ENCODE measurements around the gene PPP1R9B. TPM values are rescaled to one million over a fixed set of nuclear protein-coding genes. Genes with fewer than 3 reads are reported as not detected.

The PPP1R9B gene
- total and polyA plus RNA-seq, 4 donors: 0.90 to 26.1 (median 7.1) TPM

DNA sequence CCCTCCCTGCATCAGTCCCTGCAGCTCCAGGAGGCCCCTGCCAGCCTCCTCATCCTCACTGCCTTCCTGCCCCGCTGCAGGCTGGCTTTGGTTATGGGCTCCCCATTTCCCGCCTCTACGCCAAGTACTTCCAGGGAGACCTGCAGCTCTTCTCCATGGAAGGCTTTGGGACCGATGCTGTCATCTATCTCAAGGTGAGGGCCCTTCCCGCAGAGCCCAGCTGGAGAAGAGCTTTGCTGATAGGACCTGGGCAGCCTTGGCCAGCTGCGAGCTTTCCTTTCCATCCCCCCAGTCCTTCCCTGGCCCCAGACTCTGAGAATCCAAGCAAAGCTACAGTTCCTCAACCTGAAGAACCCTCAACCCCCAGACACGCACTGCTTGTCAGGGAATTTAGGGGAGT lies 41.3 kb downstream of the PPP1R9B start (continued):
- TF ChIP-seq FOXA1 (IDR thresholded peaks at IDR 0.05): no peak
- TF ChIP-seq YY1 (IDR thresholded peaks at IDR 0.05): no peak

GRCh38 chr17:50108556-50108955 lies 41.9 kb downstream of the PPP1R9B start:
- WGBS: 92% methylated on average over 9 of the region's 9 CpGs
- no peaks in the 10 kb centered on the region for H3K9me3 ChIP-seq (ENCODE audit: control insufficient read depth in 4 of 4, low read length in 3 of 4)
- no peak overlapping the region for H3K9ac ChIP-seq (ENCODE audit: low read depth in 1 of 2, low read length in 2 of 2)
- DNase-seq (ENCODE audit: low spot score): no peak
- H3K4me3 ChIP-seq (ENCODE audit: low read depth in 1 of 3, low read length in 3 of 3): no peak overlapping the region
- TF ChIP-seq JUND (IDR thresholded peaks at IDR 0.05): no peak
- TF ChIP-seq FOXA2 (IDR thresholded peaks at IDR 0.05): no peak
- no peak for TF ChIP-seq YY1 (IDR thresholded peaks at IDR 0.05)
- peaks cover 0 to 12% (median 9%) of the 10 kb centered on the region in 4 donors for H3K4me1 ChIP-seq (ENCODE audit: control insufficient read depth in 4 of 4, insufficient read depth in 4 of 4, low read length in 3 of 4)
- H3K27ac ChIP-seq (ENCODE audit: low read depth in 1 of 2, low read length in 2 of 2): no peak overlapping the region
- no peaks in the 10 kb centered on the region for H3K27me3 ChIP-seq (ENCODE audit: control insufficient read depth in 4 of 4, insufficient read depth in 4 of 4, low read length in 3 of 4)
- H3K36me3 ChIP-seq (ENCODE audit: control insufficient read depth in 4 of 4, insufficient read depth in 3 of 4, low read depth in 1 of 4, low read length in 3 of 4): peaks cover 17 to 39% (median 25%) of the 10 kb centered on the region in 4 donors

DNA sequence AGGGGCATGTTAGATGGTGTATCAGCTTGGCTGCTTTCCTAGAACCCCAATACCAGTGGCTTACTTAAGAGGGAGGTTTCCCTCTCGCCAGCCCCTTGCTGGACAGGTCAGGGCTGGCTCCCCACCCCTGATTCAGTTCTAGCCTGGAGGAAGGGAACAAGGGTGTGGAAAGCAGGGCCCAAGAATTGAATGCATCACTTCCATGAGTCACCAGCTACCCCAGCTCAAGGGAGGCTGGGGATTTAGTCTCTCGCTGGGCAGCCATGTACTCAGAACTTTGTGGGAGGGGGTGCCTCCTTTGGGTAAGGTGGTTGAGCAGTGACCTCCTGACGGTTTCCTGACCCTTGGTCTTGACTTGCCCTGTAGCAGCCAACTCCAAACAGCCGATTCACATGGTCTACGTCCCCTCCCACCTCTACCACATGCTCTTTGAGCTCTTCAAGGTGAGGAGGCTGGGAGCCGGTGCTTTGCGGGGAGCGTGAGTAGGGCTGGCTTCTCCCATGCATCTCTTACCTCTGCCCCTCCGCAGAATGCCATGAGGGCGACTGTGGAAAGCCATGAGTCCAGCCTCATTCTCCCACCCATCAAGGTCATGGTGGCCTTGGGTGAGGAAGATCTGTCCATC lies 42.6 kb downstream of the PPP1R9B start:
- peaks cover 17 to 39% (median 25%) of the 10 kb centered on the region in 4 donors for H3K36me3 ChIP-seq (ENCODE audit: control insufficient read depth in 4 of 4, insufficient read depth in 3 of 4, low read depth in 1 of 4, low read length in 3 of 4)
- H3K4me3 ChIP-seq (ENCODE audit: low read depth in 1 of 3, low read length in 3 of 3): no peak overlapping the region
- H3K27ac ChIP-seq (ENCODE audit: low read depth in 1 of 2, low read length in 2 of 2): no peak overlapping the region
- no peak for DNase-seq (ENCODE audit: low spot score)
- peaks cover 1 to 16% (median 12%) of the 10 kb centered on the region in 4 donors for H3K4me1 ChIP-seq (ENCODE audit: control insufficient read depth in 4 of 4, insufficient read depth in 4 of 4, low read length in 3 of 4)
- 90% methylated on average over 10 of the region's 10 CpGs for WGBS
- no peaks in the 10 kb centered on the region for H3K9me3 ChIP-seq (ENCODE audit: control insufficient read depth in 4 of 4, low read length in 3 of 4)
- no peaks in the 10 kb centered on the region for H3K27me3 ChIP-seq (ENCODE audit: control insufficient read depth in 4 of 4, insufficient read depth in 4 of 4, low read length in 3 of 4)
- TF ChIP-seq REST (IDR thresholded peaks at IDR 0.05) (no peak), JUND (IDR thresholded peaks at IDR 0.05) (no peak), HNF4A (conservative IDR thresholded peaks at IDR 0.05) (no peak), NR2F2 (IDR thresholded peaks at IDR 0.05) (no peak), ATF3 (IDR thresholded peaks at IDR 0.05) (no peak), SP1 (IDR thresholded peaks at IDR 0.05) (no peak), CTCF (IDR thresholded peaks at IDR 0.05; ENCODE audit: low read depth, low read length, missing input control) (no peak), YY1 (IDR thresholded peaks at IDR 0.05) (no peak), TAF1 (conservative IDR thresholded peaks at IDR 0.05) (no peak), FOXA1 (IDR thresholded peaks at IDR 0.05) (no peak), RXRA (IDR thresholded peaks at IDR 0.05) (no peak), FOXA2 (IDR thresholded peaks at IDR 0.05) (no peak), EGR1 (IDR thresholded peaks at IDR 0.05; ENCODE audit: low read depth in 2 of 2) (no peak), MAX (IDR thresholded peaks at IDR 0.05) (no peak), RAD21 (IDR thresholded peaks at IDR 0.05) (no peak), HNF4G (IDR thresholded peaks at IDR 0.05) (no peak), GABPA (IDR thresholded peaks at IDR 0.05 in 1 of 2, conservative IDR thresholded peaks at IDR 0.05 in 1 of 2) (no peak)
- H3K9ac ChIP-seq (ENCODE audit: low read depth in 1 of 2, low read length in 2 of 2): no peak overlapping the region

All from liver (tissue), 9 donors.